Activated CD8-positive, alpha-beta memory T cell treated with anti-CD3 and anti-CD28 coated beads, Interleukin-2, amount 50 U/mL, for 1 hour (primary cell): Measurements from ENCODE around the gene HYAL1.

Experiments
- DNase-seq: peaks from one replicate; pipeline ENCODE4 v3.0.0-alpha.2; 2020; ENCODE audit errors: extremely low read depth

Gene HYAL1

GRCh38 chr3:50260027-50260941 lies 43.1 kb downstream of the HYAL1 start:
- DNase-seq: no peak

DNA sequence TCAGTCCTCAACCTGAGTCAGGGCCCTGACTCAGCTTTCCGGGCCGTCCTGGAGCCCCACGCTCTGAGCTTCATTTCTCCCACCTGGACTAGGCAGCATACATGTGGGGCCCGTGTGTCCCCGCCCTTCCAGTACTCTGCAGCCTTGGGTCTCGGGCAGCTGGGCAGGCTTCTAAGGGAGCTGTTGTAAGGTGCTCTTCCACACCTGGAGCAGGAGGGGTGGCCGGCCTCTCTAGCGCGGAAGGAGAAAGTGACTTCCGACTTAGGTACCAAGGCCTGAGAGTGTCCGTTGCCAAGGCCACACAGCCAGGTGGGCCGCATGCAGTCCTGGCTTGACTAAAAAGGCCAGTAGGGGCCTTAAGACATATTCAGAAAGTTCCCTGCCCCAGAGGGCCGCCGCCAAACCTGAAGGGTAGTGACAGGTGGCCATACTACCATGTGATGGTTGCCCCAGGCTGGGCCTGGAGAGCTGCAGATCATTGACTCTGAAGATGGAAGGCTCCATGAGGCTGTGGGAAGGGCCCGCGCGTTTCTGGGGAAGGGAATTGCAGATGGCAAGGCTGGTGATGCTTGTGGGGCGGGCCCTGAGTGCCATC lies 43.8 kb downstream of the HYAL1 start:
- no peak for DNase-seq

DNA sequence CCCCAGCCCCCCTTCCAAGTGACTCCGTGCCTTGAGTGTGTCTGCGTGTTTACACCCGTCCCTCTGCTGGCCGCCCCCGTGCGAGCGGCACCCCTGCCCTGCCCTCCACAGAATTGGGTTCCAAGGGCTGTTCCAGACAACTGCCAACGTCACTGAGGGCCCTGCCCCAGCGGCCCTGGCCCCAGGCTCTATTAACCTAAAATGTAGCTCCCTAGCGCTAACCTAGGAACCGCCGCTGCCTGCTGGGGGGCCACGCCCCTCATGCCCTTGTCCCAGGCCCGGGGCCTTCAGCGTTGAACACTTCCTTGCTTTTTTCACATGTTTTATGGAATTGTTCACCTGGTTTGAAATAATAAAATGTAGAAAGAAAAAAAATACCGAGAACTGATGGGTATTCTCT lies 44.4 kb downstream of the HYAL1 start:
- DNase-seq: no peak

GRCh38 chr3:50258029-50258680 lies 45.2 kb downstream of the HYAL1 start:
- DNase-seq: no peak

DNA sequence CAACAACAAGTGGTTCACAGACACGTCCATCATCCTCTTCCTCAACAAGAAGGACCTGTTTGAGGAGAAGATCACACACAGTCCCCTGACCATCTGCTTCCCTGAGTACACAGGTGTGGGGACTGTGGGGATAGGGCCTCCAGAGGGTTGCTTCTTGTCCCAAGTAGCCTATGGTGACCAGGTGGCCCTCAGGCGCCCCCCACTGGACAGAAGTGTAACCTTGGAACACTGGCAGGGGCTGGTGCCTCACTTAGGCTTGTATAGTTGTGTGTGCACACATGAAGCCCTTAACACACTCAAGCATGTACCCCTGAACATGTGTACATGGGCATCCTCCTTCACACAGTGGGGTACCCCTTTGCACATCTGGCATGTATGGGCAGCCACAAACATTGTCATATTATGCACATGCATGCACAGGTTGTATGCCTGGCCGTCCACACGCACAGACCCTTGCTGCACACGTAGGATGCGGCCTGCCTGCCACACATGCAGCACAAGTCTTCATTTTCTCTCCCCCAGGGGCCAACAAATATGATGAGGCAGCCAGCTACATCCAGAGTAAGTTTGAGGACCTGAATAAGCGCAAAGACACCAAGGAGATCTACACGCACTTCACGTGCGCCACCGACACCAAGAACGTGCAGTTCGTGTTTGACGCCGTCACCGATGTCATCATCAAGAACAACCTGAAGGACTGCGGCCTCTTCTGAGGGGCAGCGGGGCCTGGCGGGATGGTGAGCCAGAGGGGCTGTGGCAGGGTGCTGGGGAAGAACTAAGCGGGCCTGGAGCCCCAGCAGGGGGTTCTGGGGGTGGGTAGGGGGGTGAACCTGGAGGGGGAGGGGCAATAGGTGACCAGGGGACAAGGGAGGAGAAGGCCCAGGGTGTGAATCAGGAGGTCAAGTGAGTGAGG lies 46.1 kb downstream of the HYAL1 start:
- DNase-seq: no peak

GRCh38 chr3:50255251-50255615 lies 48.1 kb downstream of the HYAL1 start:
- no peak for DNase-seq

DNA sequence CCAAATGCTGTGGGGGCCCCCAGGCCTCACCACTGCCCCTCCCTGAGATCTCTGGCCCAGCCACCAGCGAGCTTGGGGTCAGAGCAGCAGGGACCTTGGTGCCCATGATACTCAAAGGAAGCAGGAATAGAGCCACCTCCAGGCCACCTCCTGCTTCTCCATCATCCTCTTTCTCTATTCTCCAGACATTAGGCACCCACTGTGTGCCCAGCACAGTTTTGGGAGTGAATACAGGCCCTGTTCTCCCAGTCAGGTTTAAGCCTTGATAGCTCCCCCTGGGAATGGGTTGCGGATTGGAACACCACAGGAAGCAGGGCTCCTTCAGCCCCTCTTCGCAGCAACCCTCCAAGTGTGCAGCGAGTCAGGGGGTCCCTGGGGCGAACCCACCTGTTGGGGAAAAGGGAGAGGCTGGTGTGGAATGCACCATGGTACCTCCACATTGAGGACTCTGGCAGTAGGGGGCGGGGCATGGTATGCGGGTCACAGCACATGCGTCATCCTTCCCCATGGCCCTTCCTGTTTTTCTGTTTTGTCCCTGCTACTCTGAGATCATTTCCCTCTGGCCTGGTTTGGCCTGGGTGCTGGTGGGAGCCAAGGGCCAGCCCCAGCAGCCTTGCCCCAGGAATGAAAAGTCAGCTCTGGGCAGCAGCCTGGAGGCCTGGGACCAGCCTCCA lies 48.7 kb downstream of the HYAL1 start:
- no peak for DNase-seq

DNA sequence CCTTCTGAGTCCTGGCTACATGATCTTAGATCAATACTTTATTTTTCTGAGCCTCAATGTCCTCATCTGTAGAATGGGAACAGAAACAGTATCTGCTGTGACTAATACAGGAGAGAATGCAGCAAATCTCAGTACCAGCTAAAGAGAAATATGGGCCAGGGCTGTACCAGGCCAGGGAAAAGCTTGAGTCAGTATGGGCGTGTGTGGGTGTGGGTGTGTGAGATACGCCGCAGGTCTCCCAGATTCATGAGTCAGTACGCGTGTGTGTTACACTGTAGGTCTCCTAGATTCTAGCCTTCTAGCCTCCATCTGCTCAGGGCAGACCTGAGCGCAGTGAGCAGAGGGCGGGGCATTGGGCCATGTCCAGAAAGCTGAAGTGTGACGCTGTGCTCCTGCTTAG lies 52.2 kb downstream of the HYAL1 start:
- no peak for DNase-seq

DNA sequence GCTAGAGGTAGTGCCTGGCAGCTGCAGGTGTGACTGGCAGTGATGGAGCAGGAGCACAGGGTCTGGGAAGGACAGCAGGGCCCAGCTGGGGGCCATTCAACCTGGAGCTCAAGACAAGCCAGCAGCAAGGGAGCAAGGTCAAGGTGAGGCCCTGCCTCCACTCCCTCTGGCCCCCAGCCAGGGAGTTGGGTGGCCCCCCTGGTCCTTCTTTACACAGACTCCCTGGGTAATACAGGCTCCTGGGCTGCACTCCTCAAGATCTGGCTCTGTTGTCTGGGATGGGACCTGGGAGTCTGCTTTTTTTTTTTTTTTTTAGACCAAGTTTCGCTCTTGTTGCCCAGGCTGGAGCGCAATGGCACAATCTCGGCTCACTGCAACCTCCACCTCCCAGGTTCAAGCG lies 52.9 kb downstream of the HYAL1 start:
- DNase-seq: no peak
